TTC549 (cell line): ENCODE data around the gene GTPBP6.
"Not testable (repeated sequence)": the region's sequence is repeated elsewhere in the genome, so short reads cannot be mapped to it uniquely, and the experiment has no call there.

ENCODE experiments used
- FAIRE-seq: peaks from 2 replicates; lab custom pipeline; 2012; peaks lifted over from hg19 to GRCh38; lab: Jason Lieb, UNC

Gene GTPBP6

DNA sequence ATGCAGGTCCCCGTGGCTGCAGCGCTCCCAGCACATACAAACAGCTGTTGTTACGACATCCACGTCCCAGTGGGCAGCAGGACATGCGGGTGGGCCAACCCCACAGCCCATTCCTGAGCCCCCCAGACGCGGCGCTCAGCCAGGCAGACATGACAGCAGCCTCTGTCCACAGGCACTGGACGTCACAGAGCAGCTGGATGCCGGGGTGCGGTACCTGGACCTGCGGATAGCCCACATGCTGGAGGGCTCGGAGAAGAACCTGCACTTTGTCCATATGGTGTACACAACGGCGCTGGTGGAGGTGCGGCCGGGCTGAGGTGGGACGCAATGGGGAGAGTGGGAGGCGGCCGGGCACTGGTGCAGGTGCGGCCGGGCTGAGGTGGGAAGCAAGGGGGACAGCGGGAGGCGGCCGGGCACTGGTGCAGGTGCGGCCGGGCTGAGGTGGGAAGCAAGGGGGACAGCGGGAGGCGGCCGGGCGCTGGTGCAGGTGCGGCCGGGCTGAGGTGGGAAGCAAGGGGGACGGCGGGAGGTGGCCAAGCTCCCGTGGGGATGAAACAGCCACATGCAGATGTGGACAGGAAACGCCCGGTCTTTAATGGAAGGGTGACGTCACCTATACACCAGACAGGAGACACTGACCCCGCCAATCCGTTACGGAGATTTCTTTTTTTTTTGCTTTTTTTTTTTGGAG lies 28.0 kb downstream of the GTPBP6 start:
- FAIRE-seq = no peak

DNA sequence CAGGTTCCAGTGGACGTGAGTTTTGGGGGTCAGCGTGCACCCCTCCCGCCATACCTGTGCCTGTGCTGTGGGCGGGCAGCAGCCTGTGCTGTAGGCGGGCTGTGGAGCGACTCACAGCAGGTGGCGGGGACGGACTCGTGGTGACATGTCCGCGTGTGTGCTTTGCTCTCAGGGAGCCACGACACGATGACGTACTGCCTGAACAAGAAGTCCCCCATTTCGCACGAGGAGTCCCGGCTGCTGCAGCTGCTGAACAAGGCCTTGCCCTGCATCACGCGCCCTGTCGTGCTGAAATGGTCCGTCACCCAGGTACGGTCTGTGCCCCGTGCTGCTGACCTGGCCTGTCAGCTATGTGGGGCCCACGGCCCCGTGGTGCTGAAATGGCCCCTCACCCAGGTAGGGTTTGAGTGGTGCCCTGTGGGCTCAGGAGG lies 30.0 kb downstream of the GTPBP6 start:
- FAIRE-seq = no peak

DNA sequence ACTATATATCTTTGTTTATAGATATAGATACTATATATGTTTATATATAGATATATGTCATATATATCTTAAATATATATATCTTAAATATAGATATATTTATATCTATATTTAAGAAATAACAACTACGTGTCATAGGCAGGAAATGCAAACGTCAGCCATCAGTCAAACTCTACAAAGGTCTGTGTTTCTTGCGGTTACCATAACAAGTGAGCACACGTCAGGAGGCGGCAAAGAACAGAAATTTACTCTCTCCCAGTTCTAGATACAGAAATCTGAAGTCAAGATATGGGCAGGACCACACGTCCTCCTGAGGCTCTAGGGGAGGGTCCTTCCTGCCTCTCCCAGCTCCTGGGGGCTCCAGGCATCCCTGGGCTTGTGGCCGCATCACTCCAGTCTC lies 30.9 kb downstream of the GTPBP6 start:
- FAIRE-seq = no peak

DNA sequence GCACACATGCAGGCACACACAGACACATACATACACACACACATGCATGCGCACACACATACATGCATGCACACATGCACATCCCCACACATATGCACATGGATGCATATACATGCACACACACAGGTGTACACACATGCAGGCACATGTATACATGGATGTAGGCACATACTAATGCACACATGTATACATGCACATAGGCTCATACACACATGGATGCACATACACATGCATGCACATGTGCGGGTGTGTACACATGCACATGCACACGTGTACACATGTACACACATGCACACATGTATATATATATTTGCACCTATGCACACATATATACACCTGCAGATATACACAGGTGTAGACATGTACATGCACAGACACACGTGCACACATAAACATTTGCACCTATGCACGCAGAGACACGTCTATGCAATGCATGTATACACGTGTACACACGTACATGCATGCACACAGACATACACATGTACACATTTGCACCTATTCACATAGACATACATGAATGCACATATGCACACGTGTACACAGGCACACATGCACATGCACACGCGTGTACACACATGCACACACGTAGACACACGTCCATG lies 33.4 kb downstream of the GTPBP6 start:
- FAIRE-seq = no peak

DNA sequence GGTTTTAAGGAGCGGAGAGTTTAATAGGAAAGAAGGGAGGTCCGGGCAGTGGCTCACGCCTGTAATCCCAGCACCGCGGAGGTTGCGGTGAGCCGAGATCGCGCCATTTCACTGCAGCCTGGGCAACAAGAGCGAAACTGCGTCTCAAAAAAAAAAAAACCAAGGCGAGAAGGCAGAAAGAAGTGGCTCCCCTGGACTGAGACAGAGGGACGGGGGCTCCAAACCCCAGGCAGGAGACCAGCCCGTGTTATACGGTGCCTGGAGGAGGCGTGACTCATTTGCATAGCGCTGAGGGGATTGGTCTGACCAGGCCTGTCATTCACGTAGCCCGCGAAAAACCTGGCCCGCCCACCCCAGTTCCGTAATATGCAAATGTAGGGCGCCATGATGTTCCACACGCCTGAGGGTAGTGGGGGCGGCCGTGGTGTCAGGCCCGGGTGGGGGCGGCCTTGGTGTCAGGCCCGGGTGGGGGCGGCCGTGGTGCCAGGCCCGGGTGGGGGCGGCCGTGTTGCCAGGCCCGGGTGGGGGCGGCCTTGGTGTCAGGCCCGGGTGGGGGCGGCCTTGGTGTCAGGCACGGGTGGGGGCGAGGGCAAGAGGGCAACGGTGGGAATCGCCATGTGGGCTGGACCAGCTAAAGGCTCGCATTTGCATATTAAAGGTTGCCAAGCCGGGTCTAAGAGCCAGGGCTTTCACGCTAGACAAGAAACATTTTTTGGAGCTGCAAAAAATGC lies 35.3 kb downstream of the GTPBP6 start:
- peak; percentile 82 for FAIRE-seq

DNA sequence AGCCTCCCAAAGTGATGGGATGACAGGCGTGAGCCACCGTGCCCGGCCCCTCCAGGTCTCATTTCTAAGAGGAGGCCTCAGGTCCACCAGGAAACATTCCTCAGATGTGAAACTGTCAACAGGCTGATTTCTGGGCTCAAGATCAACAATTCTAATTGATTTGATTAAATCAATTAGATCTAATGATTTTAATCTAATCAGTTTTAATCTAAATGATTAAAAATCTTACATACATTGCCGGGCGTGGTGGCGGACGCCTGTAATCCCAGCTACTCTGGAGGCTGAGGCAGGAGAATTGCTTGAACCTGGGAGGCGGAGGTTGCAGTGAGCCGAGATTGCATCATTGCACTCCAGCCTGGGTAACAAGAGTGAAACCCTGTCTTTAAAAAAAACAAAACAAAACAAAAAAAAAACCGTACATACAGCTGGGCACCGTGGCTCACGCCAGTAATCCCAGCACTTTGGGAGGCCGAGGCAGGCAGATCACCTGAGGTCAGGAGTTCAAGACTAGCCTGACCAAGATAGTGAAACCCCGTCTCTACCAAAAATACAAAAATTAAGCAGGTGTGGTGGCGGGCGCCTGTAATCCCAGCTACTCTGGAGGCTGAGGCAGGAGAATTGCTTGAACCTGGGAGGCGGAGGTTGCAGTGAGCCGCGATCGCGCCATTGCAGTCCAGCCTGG lies 36.5 kb downstream of the GTPBP6 start:
- FAIRE-seq = not testable (repeated sequence)

DNA sequence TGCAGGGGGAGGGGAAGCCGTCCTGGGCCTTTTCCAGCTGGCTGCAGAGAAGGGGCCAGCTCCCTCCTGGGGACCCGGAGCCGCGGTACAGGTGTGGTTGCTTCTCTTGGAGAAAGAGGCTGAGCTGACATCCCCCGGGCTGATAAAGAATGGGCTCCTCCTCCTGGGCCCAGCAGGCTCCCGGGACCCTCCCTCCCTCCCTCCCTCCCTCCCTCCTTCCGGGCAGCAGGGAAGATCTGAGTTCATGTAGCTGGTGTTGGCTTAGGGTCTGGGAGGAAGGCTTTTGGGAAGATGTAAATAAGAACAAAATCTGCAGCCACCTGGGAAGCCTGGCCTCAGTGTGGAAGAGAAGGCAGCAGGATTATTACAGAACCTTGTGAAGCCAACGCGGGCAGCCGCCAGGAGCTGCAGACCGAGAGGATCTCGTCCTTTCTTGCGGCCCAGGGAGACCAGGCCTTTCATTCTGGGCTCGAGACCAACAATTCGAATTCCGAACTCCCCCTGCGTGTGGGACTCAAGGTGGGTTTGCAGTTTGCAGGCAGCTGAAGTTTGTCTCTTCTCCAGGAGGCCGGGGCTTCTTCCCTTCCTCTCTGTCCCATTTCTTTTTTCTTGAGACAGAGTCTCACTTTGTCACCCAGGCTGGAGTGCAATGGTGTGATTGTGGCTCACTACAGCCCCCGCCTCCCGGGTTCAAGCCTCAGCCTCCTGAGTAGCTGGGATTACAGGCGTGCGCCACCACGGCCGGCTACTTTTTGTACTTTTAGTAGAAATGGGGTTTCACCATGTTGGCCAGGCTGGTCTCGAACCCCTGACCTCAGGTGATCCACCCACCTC lies 37.2 kb downstream of the GTPBP6 start, which contains the start of gene PLCXD1:
TSS of gene PLCXD1 (plus strand) at position 216 of the 834 bp plus-strand sequence. CDS start 2,807 bp downstream, outside the sequence.
- FAIRE-seq = no peak

DNA sequence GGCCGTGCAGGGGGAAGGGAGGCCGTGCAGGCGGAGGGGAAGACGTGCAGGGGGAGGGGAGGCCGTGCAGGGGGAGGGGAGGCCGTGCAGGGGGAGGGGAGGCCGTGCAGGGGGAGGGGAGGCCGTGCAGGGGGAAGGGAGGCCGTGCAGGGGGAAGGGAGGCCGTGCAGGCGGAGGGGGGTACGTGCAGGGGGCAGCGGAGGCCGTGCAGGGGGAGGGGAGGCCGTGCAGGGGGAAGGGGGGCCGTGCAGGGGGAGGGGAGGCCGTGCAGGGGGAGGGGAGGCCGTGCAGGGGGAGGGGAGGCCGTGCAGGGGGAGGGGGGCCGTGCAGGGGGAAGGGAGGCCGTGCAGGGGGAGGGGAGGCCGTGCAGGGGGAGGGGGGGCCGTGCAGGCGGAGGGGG lies 37.9 kb downstream of the GTPBP6 start:
- not testable (repeated sequence) for FAIRE-seq

DNA sequence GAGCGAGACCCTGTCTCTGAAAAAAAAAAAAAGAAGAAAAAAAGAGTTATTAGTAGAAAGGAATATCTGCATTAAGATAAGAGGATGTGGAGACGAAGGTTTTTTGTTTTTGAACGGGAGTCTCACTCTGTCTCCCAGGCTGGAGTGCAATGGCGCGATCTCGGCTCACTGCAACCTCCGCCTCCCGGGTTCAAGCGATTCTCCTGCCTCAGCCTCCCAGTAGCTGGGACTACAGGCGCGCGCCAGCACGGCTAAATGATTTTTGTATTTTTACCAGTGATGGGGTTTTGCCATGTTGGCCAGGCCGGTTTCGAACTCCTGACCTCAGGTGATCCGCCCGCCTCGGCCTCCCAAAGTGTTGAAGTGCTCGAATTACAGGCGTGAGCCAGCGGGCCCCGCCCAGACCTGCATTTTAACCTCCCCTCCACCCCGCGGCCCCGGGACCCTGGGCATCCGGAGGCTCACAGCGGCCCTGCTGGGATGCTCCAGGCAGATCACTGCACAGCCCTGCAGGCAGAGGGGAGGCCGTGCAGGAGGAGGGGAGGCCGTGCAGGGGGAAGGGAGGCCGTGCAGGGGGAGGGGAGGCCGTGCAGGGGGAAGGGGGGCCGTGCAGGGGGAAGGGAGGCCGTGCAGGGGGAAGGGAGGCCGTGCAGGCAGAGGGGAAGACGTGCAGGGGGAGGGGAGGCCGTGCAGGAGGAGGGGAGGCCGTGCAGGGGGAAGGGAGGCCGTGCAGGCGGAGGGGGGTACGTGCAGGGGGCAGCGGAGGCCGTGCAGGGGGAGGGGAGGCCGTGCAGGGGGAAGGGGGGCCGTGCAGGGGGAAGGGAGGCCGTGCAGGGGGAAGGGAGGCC lies 38.6 kb downstream of the GTPBP6 start:
- FAIRE-seq = not testable (repeated sequence)

DNA sequence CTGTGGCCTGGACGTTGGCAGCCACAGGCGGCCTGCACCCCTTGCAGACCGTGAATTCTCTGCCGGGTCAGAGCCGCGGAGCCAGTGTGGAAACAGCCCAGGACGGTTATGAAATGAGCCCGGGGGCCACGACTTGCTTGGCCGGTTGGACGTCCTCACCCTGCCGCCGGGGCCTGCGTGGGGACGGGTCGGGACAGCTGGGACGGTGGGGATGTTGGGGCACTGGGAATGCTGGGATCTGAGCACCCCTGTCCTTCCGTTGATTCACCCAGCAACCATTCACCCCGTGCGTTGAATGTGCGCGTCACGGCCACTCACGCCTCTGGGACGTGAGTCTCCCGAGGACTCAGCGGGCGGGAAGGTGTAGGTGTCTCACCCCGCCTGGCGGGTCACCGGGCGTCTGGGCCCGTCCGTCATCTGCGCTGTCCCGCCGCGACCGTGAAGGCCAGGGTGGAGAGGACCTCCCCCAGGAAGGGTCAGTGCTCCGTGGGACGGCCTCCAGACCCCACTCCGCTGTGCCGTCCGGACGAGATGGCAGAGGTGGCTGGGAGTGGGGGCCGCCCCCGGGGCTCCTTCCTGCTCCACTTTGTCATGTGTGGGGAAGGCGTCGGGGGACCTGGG lies 41.9 kb downstream of the GTPBP6 start:
- FAIRE-seq = no peak

DNA sequence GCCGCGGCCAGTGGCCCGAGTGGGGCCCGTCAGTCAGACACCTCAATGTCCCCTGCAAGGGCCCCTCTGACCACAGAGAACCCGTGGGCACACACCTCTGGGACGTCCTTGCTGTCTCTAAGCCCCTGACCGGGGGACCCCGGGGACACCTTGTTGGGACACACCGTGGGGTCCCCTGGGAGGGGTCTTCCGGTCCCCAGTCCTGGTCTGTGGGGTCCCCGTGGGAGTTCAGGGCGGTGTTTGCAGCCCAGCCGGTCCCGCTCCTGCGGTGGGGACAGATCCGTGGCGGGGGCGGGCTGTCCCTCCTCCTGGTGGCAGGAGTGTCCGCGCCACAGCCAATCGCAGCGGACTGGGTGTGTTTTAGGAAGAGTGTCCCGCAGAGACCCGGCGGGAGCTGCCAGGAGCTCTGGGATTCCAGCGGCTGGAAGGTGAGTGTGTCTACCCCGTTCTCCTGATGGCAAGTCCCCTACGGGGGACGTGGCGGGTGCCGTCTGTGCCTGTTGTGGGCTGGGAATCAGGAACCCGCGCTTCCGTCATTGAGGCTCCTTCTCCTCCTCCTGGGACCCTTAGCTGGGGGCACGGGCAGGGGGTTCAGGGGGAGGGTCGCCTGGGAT lies 42.5 kb downstream of the GTPBP6 start:
- FAIRE-seq = no peak

DNA sequence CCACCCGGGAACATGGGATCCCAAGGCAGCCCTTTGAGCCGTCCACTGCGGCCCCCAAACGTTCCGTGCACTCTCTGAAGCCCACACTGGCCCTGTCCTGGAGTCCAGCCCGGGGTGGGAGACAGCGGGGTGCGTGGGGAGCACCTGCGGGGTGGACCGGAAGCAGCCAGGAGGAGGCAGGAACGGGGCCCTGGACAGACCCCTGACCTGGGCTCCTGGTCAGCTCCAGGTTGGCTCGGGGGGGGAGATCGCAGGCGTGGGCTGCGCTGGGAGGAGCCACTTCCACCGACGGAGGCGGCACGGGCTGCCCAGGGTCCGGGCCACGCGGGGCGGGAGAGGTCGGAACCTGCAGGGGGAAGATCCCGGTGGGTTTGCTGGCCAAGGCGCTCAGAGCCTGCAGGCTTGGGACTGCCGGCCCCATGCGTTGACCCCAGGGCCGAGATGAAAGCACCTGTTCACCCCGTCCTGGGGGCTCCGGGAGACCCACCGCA lies 43.1 kb downstream of the GTPBP6 start:
- FAIRE-seq = no peak

DNA sequence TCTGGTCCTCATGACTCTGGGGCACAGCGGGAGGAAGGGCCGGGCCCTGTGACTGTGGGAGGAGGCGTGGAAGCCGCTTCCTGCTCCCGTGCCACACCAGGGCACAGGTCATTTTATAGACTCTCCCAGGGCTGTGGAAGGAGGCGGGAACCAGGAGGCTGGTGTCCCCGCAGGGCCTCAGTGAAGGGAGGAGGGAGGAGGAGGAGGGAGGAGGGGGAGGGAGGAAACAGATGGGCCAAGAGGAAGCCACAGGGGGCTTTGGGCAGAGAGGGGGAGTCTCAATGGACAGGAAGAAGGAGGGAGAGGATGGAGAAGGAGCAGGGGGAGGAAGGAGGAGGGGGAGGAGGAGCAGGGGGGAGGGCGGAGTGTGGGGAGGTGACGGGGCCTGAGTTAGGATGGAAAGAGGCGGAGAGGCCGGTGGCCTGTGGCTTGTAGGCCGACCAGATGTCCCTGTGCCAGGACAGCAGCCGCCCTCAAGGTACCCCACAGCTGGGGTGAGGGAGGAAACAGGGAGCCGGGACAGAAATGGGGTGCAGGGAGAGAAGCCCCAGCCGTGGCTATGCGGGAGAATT lies 43.6 kb downstream of the GTPBP6 start:
- FAIRE-seq = no peak

DNA sequence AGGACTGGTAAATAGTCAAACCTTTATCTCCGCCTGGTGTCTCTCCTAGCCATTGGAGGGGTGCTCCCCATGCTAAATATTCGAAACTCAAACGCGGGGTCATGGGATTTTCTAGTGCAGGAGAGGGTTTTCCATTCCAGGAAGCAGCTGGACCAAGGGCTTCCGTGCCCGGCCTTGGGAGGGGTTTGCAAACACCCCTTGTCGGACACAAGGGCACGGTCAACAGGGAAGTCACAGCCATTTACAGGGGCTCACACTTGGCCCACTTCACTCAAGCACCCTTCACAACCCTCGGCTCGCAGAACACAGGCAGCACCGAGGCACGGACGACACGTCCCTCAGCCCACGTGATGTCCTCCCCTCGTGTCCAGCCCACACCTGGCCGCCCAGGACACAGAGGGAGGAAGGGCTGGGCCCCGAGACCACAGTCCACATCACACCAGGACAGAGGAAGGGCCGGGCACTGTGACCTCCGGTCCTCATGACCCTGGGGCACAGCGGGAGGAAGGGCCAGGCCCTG lies 47.7 kb downstream of the GTPBP6 start:
- FAIRE-seq = no peak

DNA sequence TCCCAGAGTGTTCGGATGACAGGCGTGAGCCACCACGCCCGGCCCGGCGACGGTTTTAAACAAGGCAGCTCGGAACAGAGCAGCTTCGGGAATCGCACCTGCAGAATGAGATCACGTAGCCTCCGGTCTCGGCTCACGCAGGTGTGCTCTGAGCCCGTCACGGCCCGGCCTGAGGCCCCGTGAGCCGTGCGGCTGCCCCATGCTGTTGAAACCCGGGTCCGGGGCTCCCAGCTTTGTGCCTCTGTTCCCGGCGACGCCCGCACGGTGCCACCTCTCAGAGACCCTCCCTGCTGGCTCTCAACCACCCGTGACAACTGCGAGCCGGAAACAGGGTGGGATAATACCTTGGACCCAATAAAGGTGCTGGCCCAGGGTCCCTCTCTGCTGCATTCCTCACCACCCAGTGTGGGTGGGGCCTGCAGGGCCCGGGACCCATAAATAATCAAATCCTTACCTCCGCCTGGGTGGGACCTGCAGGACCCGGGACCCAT lies 50.8 kb downstream of the GTPBP6 start:
- FAIRE-seq = no peak

DNA sequence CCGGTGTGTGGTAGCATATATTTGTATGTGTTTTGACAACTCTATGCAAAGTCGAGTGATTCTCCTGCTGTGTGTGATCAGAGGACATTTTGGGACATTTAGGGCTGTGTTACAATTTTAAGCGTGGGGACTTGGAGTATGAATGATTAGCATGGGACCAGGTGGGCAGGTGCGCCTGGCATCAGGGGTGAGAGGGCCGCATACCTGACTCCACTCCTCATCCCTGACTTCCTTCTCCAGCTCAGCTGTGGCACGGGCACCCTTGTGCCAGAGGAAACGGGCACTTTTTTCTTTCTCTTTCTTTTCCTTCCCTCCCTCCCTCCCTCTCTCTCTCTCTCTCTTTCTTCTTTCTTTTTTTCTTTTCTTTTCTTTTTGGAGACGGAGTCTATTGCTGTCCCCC lies 53.1 kb downstream of the GTPBP6 start:
- no peak for FAIRE-seq

DNA sequence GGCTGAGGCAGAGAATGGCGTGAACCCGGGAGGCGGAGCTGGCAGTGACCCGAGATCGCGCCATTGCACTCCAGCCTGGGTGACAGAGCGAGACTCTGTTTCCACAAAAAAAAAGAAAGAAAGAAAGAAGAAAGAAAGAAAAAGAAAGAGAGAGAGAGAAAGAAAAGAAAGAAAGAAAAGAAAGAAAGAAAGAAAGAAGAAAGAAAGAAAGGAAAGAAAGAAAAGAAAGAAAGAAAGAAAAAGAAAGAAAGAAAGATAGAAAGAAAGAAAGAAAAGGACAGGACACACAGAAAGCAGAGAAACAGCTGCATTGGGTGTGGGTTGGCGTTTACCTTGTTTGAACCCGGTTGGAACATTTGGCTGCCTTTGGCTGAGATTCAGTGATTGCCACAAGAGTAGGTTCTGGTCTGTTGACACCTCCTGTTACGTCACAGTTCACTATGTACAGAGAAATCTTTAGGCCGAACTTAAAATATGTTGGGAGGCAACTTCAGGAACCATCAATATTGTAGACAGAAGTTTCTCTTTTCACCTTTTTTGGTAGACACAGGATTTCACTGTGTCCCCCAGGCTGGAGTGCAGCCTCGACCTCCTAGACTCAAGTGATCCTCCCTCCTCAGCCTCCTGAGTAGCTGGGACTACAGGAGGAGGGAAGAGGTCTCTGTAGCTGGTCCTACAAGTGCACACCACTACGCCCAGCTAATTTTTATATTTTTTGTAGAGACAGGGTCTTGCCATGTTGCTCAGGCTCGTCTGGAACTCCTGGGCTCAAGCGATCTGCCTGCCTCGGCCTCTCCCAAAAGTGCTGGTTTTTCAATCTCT lies 53.8 kb downstream of the GTPBP6 start:
- no peak for FAIRE-seq

DNA sequence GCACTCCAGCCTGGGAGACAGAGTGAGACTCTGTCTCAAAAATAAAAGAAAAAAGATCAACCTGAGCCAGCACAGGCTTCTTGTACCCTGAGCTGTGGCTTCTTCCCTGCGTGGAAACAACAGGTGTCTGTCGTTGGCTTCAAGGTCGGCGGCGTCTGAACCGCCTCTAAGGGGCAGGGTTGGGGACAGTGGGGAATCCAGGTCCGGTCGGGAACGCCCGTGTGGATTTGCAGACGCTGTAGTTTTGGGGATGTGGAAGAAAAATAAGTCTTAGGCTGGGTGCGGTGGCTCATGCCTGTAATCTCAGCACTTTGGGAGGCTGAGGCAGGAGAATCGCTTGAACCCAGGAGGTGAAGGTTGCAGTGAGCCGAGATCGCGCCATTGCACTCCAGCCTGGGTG lies 54.6 kb downstream of the GTPBP6 start:
- FAIRE-seq = not testable (repeated sequence)
